HepG2 (cell line): Measurements from ENCODE around the gene CPSF4. TPM values are rescaled to one million over a fixed set of nuclear protein-coding genes. Genes with fewer than 3 reads are reported as not detected.
A peak's percentile ranks its signal among the peaks of the same experiment; 100 is the strongest.

ENCODE experiments used
- FOXA3 ChIP-seq: IDR thresholded peaks from 2 replicates; pipeline ENCODE4 v1.6.1; 2016; ENCODE audit warnings: missing genetic modification reagents, missing compliant biosample characterization
- FOXC1 ChIP-seq: sonication (generic); formaldehyde crosslinking; IDR thresholded peaks from 2 replicates; pipeline ENCODE4 v1.8.0; 2022; ENCODE audit warnings: mild to moderate bottlenecking, missing genetic modification reagents, borderline replicate concordance
- HHEX ChIP-seq: IDR thresholded peaks from 2 replicates; pipeline ENCODE4 v1.6.1; 2016; ENCODE audit warnings: control low read depth
- NKX3-1 ChIP-seq: sonication (generic); formaldehyde crosslinking; IDR thresholded peaks from 2 replicates; pipeline ENCODE4 v1.5.0; 2020; ENCODE audit warnings: missing genetic modification reagents
- RBAK ChIP-seq: sonication (generic); formaldehyde crosslinking; IDR thresholded peaks from 2 replicates; pipeline ENCODE4 v1.5.1; 2020; ENCODE audit warnings: mild to moderate bottlenecking, missing genetic modification reagents
- REXO4 ChIP-seq: sonication (generic); formaldehyde crosslinking; IDR thresholded peaks from 2 replicates; pipeline ENCODE4 v1.8.0; 2022; ENCODE audit warnings: missing genetic modification reagents, mild to moderate bottlenecking, borderline replicate concordance
- SIX1 ChIP-seq: sonication (generic); formaldehyde crosslinking; IDR thresholded peaks from 2 replicates; pipeline ENCODE4 v1.4.0; 2020; ENCODE audit warnings: missing genetic modification reagents, borderline replicate concordance
- ZBTB20 ChIP-seq: sonication (generic); formaldehyde crosslinking; IDR thresholded peaks from 2 replicates; pipeline ENCODE4 v1.8.1; 2023; ENCODE audit warnings: missing genetic modification reagents, low read depth, mild to moderate bottlenecking, borderline replicate concordance
- ZBTB37 ChIP-seq: sonication (generic); formaldehyde crosslinking; IDR thresholded peaks from 2 replicates; pipeline ENCODE4 v1.4.0; 2020; ENCODE audit warnings: mild to moderate bottlenecking, missing genetic modification reagents
- ZNF256 ChIP-seq: sonication (generic); formaldehyde crosslinking; conservative IDR thresholded peaks from 2 replicates; pipeline ENCODE4 v1.4.0; 2020; ENCODE audit warnings: missing genetic modification reagents
- ZNF773 ChIP-seq: sonication (generic); formaldehyde crosslinking; IDR thresholded peaks from 2 replicates; pipeline ENCODE4 v1.4.0; 2020; ENCODE audit warnings: missing genetic modification reagents, borderline replicate concordance
- ZSCAN29 ChIP-seq: sonication (generic); formaldehyde crosslinking; conservative IDR thresholded peaks from 2 replicates; pipeline ENCODE4 v1.4.0; 2020; ENCODE audit warnings: mild to moderate bottlenecking, missing genetic modification reagents
- polyA plus RNA-seq, 8 experiments: library from polyadenylated mRNA; depleted of rRNA in 3 of 8; stranded (reverse) in 7 of 8; unstranded in 1 of 8; fragments of >200 nt; fragmentation: Illumina TruSeq in 4 of 8; extraction: Trizol in 4 of 8; gene quantifications; 2 replicates each; pipeline versions ENCODE4 v1.2.1 to v1.2.3, GENCODE V29; 2011 to 2016; ENCODE audit warnings: low read depth in 4 of 8, missing spikeins in 1 of 8, mixed read lengths in 1 of 8; ENCODE audit not compliant: insufficient read depth in 1 of 8
- total RNA-seq, 5 experiments: library from RNA; depleted of rRNA; stranded (reverse); fragments of >200 nt; fragmentation: Illumina TruSeq; extraction: Trizol; gene quantifications; 2 replicates each; pipeline ENCODE4 v1.2.3, GENCODE V29; 2016; ENCODE audit warnings: low read depth in 1 of 5
- TF ChIP-seq, protein P1 (sequence below): sonication (generic); formaldehyde crosslinking; IDR thresholded peaks from 2 replicates; pipeline ENCODE4 v1.5.0; 2020; ENCODE audit warnings: mild to moderate bottlenecking, missing genetic modification reagents
- TF ChIP-seq, protein P2 (sequence below): sonication (generic); formaldehyde crosslinking; conservative IDR thresholded peaks from 2 replicates; pipeline ENCODE4 v1.8.0; 2022; ENCODE audit warnings: low read depth, missing genetic modification reagents
- TF ChIP-seq, protein P3 (sequence below): sonication (generic); formaldehyde crosslinking; conservative IDR thresholded peaks from 2 replicates; pipeline ENCODE4 v1.8.0; 2022; ENCODE audit warnings: mild to moderate bottlenecking, moderate library complexity, missing genetic modification reagents
- TF ChIP-seq, protein P4 (sequence below): sonication (generic); formaldehyde crosslinking; IDR thresholded peaks from 2 replicates; pipeline ENCODE4 v1.9.0; 2021; ENCODE audit warnings: missing genetic modification reagents, borderline replicate concordance
- TF ChIP-seq, protein P5 (sequence below): sonication (generic); formaldehyde crosslinking; IDR thresholded peaks from 2 replicates; pipeline ENCODE4 v1.9.0; 2021; ENCODE audit warnings: missing genetic modification reagents, mild to moderate bottlenecking, borderline replicate concordance

Gene CPSF4
- total and polyA plus RNA-seq, 2 of the 13 experiments (the other 11 are each of a cell fraction or from before 2014, with no cell fraction given): 34.1 to 49.6 TPM

- TF ChIP-seq, protein P1, sequence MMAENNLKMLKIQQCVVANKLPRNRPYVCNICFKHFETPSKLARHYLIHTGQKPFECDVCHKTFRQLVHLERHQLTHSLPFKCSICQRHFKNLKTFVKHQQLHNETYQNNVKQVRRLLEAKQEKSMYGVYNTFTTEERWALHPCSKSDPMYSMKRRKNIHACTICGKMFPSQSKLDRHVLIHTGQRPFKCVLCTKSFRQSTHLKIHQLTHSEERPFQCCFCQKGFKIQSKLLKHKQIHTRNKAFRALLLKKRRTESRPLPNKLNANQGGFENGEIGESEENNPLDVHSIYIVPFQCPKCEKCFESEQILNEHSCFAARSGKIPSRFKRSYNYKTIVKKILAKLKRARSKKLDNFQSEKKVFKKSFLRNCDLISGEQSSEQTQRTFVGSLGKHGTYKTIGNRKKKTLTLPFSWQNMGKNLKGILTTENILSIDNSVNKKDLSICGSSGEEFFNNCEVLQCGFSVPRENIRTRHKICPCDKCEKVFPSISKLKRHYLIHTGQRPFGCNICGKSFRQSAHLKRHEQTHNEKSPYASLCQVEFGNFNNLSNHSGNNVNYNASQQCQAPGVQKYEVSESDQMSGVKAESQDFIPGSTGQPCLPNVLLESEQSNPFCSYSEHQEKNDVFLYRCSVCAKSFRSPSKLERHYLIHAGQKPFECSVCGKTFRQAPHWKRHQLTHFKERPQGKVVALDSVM (CRISPR knock-in tag): peak; percentile 30; the same call in 1 of the 2 replicates
- TF ChIP-seq RBAK (CRISPR knock-in tag) (no peak), HHEX (CRISPR knock-in tag) (no peak), NKX3-1 (CRISPR knock-in tag) (peak; percentile 71; the same call in 1 of the 2 replicates), FOXC1 (CRISPR knock-in tag) (peak; percentile 74), REXO4 (CRISPR knock-in tag) (no peak), ZBTB20 (no peak), ZBTB37 (CRISPR knock-in tag) (no peak), SIX1 (peak; percentile 30; the same call in 1 of the 2 replicates), ZNF256 (CRISPR knock-in tag) (no peak; the same call in 1 of the 2 replicates), ZNF773 (CRISPR knock-in tag) (no peak), FOXA3 (CRISPR knock-in tag) (peak; percentile 62), ZSCAN29 (CRISPR knock-in tag) (no peak)
- TF ChIP-seq, protein P2, sequence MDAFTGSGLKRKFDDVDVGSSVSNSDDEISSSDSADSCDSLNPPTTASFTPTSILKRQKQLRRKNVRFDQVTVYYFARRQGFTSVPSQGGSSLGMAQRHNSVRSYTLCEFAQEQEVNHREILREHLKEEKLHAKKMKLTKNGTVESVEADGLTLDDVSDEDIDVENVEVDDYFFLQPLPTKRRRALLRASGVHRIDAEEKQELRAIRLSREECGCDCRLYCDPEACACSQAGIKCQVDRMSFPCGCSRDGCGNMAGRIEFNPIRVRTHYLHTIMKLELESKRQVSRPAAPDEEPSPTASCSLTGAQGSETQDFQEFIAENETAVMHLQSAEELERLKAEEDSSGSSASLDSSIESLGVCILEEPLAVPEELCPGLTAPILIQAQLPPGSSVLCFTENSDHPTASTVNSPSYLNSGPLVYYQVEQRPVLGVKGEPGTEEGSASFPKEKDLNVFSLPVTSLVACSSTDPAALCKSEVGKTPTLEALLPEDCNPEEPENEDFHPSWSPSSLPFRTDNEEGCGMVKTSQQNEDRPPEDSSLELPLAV: no peak
- TF ChIP-seq, protein P3, sequence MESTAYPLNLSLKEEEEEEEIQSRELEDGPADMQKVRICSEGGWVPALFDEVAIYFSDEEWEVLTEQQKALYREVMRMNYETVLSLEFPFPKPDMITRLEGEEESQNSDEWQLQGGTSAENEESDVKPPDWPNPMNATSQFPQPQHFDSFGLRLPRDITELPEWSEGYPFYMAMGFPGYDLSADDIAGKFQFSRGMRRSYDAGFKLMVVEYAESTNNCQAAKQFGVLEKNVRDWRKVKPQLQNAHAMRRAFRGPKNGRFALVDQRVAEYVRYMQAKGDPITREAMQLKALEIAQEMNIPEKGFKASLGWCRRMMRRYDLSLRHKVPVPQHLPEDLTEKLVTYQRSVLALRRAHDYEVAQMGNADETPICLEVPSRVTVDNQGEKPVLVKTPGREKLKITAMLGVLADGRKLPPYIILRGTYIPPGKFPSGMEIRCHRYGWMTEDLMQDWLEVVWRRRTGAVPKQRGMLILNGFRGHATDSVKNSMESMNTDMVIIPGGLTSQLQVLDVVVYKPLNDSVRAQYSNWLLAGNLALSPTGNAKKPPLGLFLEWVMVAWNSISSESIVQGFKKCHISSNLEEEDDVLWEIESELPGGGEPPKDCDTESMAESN (CRISPR knock-in tag): peak; percentile 44; the same call in 1 of the 2 replicates
- TF ChIP-seq, protein P4, sequence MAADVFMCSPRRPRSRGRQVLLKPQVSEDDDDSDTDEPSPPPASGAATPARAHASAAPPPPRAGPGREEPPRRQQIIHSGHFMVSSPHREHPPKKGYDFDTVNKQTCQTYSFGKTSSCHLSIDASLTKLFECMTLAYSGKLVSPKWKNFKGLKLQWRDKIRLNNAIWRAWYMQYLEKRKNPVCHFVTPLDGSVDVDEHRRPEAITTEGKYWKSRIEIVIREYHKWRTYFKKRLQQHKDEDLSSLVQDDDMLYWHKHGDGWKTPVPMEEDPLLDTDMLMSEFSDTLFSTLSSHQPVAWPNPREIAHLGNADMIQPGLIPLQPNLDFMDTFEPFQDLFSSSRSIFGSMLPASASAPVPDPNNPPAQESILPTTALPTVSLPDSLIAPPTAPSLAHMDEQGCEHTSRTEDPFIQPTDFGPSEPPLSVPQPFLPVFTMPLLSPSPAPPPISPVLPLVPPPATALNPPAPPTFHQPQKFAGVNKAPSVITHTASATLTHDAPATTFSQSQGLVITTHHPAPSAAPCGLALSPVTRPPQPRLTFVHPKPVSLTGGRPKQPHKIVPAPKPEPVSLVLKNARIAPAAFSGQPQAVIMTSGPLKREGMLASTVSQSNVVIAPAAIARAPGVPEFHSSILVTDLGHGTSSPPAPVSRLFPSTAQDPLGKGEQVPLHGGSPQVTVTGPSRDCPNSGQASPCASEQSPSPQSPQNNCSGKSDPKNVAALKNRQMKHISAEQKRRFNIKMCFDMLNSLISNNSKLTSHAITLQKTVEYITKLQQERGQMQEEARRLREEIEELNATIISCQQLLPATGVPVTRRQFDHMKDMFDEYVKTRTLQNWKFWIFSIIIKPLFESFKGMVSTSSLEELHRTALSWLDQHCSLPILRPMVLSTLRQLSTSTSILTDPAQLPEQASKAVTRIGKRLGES (CRISPR knock-in tag): 0 out of 2 replicates have a peak, but pooled peaks have one; percentile 40
- TF ChIP-seq, protein P5, sequence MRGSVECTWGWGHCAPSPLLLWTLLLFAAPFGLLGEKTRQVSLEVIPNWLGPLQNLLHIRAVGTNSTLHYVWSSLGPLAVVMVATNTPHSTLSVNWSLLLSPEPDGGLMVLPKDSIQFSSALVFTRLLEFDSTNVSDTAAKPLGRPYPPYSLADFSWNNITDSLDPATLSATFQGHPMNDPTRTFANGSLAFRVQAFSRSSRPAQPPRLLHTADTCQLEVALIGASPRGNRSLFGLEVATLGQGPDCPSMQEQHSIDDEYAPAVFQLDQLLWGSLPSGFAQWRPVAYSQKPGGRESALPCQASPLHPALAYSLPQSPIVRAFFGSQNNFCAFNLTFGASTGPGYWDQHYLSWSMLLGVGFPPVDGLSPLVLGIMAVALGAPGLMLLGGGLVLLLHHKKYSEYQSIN: no peak
Observed at GRCh38 chr7:99408379-99409191, 30.2 kb upstream of the CPSF4 start, which contains the start of the genes BUD31 and PDAP1 (continued).
